GM21381 (cell line): ENCODE data around the gene FUZ.

Experiments
- ATAC-seq: cut with Tn5 transposase; IDR thresholded peaks from one replicate; pipeline ENCODE4 v1.9.1; 2021; ENCODE audit warnings: mild to moderate bottlenecking, moderate library complexity; ENCODE audit not compliant: unreplicated experiment

Gene FUZ

GRCh38 chr19:49851456-49852259, 38.6 kb upstream of the FUZ start:
- ATAC-seq = no peak

- ATAC-seq = peak; percentile 71
Measured at GRCh38 chr19:49850487-49851342, 37.6 kb upstream of the FUZ start, which contains the start of gene PTOV1. Gene PTOV1, plus strand, starts transcription at chr19:49851159.

DNA sequence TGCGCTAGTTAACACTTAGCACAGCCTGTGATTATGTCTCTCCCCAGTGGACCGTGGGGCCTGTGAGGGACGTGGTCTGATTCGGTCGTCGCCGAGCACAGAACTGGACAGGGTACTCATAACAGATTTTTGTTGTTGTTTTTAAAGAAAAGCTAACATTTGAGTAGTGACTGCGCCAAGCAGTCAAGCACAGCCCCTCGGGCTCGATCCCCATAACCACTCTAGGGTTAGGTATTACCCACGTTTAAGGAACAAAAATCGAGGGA, 37.1 kb upstream of the FUZ start:
- ATAC-seq = no peak

DNA sequence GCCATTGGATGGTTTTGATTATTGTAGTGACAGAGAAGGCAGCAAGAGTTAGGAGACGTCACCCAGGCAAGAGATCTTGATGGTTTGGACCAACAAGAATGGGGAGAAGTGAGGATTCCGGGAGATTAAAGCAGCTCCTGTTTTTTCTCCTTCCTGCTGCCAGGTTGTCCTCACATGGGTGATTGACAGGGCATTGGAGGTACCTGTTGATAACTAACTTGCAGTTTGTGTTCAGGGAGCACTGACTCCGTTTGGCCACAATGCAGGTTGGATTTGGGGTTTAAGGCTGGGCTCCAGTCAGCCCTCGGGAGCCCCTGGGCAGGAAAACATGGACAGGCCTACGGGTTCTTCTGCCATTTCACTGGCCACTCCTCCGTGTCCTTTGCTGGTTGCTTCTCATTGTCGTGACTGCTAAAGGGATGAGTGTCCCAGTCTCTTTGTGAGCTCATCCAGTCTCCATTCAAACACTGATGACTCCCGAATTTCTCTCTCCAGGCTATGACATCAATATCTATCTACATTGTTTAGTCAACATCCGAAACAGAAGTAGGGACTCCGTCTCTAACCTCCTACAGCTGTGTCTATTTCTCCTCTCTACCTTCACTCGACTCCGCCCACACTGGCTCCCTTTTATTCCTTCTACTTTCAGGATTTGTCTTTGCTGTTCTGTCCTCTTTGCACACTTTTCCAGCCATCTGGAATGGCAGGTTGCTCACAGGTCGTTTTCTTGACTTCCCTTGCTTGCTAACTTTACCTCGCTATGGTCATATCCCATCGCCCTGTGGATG, 36.5 kb upstream of the FUZ start:
- ATAC-seq = no peak

- no peak for ATAC-seq
Measured at GRCh38 chr19:49848938-49849337, 35.8 kb upstream of the FUZ start.

DNA sequence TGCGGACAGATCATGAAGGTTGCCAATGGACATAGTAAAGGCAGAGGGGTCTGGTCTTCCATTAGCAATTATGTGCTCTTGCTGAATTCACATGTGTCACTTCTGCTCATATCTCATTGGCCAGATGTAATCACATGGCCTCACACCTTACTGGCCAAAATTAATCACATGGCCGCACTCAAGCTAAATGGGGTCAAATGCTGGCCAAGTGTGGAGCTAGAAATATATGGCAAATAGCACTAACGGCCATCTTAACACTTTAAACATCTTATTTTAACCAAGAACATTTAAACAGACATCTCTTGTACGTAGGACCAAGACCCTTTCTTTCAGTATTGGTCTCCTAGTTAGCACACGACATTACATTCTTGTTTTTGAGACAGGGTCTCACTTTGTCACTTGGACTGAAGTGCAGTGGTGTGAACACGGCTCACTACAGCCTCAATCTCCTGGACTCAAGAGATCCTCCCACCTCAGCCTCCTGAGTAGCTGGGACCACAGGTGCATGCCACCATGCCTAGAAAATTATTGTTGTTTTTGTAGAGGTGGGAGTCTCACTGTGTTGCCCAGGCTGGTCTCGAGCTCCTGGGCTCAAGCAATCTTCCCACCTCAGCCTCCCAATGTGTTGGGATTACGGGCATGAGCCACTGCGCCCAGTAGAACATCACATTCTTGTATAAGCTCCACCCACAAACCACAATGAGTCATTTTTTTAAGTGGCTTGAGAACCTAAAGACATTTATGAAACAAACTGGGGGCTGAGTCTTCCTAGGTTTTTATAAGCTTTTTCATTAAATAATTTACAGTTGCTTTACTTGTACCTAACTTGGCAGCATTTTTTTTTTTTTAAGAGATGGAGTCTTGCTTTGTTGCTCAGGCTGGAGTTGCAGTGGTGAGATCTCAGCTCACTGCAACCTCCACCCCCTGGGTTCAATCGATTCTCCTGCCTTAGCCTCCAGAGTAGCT, 34.9 kb upstream of the FUZ start:
- no peak for ATAC-seq

DNA sequence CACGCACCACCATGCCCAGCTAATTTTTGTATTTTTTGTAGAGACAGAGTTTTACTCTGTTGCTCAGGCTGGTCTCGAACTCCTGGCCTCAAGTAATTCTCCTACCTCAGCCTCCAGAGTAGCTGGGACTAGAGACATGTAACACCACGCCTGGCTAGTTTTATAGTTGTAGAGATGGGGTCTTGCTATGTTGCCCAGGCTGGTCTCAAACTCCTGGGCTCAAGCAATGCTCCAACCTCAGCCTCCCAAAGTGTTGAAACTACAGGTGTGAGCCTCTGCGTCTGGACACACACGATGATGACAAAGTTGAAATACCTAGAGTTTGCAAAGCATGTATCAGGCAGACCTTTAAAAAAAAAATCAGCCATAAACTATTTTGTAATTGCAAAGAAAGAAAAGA, 33.3 kb upstream of the FUZ start:
- no peak for ATAC-seq

DNA sequence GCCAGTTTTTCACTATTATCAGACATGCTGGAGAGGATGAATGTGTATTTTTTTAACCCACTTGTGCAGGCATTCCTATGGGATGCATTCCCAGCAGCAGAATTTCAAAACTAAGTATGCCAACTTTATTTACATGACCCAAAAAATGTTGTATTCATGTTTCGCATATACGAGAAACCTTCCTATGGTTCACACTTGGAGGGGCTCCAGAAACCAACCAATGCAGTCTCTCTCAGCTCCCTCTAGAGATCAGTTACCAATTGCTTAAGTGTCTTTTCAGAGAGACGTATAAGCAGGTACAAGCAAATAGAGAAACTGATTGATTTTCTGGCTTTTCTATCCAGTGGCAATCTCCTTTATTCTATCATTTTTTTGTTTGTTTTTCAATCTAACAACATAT, 32.3 kb upstream of the FUZ start:
- ATAC-seq = no peak

DNA sequence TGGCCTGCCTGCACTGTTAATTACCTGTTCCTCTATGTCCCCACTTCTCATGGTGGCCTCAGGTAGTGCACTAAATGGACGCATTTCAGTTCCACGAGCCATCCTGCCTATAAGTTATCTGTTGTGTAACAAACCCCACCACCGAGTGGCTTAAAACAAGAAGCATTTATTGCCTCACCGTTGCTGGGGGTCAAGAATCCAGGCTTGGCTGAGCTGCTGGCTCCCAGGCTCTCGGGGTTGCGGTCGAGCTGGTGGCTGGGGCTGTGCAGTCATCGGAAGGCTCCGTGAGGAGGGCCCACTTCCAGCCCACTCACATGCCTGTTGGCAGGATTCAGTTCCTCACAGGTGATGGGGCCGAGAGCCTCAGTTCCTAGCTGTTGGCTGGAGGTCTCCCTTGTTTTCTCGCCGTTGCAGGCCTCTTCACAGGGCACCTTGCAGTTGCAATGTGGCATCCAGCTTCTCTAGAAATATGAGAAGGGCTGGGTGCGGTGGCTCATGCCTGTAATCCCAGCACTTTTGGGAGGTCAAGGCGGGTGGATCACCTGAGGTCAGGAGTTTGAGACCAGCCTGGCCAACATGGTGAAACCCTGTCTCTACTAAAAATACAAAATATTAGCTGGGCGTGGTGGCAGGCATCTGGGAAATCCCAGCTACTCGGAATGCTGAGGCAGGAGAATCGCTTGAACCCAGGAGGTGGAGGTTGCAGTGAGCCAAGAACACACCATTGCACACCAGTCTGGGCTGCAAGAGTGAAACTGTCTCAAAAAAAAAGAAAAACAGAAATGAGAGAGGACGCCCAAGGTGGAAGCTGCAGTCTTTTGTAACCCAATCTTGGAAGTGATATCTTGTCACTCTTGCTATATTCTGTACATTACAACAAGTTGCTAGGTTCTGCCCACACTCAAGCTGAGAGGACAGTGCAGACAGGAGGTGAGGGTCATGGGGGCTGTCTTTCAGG, 31.3 kb upstream of the FUZ start:
- ATAC-seq = no peak

DNA sequence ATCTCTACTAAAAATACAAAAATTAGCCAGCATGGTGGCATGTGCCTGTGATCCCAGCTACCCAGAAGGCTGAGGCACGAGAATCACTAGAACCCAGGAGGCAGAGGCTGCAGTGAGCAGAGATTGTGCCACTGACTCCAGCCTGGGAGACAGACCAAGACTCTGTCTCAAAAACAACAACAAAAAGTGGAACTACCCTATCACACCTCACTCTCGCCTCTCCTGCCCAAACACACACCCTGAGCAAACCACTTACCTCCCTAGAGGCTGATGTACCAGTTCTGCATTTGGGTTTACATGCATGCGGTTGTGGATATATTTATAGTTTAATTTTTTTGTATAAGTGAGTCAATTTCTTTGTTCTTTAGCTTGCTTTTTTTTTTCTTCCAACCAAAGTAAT, 30.2 kb upstream of the FUZ start:
- no peak for ATAC-seq

DNA sequence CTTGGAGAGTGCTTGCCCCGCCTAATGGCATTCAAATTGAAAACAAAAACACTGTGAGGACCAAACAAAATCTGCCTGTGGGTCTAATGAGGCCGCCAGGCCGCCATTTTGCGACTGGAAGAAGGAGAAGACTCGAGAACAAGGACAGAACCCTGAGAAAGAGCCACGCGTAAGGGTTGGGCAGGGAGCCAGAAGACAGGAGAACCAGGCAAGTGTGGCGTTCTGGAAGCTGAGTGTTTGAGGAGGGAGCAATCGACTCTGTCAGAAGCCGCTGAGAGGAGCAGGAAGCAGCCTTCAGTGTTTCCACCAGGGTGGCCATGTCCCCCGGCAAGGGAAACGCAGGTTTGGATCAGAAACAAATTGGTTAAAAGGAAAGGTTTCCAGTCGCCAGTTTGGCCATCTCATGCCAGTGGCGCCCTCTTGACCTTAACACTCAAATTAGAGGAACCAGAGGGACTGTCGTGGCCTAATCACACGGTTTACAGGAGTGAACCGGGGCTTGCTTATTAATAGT, 27.7 kb upstream of the FUZ start:
- ATAC-seq = no peak

DNA sequence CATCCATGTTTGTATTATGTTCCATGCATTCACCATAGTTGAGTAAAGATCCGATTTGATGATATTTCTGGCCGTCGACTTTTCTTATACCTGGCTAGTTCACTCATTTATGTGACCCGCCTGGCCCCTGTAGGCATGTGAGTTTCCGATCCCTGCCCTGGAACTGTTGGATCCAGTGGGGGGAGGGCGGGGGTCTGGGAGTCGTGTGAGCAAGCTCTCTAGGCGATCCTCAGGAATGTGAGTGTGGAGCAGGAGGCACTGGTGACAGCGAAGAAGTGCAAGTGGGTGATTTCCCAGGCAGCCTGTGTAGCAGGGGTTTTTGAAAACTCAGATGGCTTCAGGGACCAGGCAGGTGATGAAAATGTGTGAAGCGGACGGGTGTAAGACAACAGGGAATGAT, 27.2 kb upstream of the FUZ start:
- ATAC-seq = no peak

DNA sequence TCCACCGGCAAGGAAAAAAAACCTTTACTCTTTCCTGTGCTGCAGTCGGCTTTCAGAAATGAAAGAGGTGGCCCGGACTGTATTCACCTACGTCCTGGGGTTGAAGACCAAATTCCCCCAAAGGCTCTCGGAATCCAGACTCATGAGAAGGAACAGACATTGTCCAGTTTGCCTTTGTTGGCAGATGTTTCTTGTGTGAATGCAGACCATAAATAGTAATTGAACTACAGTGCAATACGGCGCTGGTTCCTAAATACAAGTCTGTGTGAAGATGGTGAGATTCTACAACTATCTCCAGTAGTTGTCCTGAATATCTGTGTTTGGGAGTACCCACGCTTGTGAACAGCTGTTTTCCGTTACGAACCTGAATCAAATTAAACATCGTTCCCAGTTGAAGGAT, 26.6 kb upstream of the FUZ start:
- ATAC-seq = no peak

GRCh38 chr19:49838885-49839588, 25.9 kb upstream of the FUZ start:
- no peak for ATAC-seq

DNA sequence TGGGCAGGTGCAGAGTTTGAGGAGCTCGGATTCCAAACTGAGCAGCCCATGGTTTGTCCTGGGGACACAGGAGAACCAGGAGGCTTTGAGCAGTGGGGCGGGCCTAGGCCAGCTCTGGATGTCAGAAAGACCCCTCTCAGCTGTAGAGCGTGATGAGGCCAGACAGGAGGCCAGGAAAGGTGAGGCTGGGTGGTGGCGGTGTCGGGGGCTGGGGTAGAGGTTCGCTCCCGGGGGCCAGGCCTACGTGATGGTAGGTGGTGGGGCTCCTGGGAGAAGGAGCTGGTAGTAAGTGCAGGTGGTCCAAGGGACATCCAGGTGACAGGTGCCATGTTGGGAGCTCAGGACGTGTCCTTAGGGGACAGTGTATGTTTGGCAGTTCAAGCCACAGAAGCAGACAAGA, 24.3 kb upstream of the FUZ start:
- no peak for ATAC-seq

DNA sequence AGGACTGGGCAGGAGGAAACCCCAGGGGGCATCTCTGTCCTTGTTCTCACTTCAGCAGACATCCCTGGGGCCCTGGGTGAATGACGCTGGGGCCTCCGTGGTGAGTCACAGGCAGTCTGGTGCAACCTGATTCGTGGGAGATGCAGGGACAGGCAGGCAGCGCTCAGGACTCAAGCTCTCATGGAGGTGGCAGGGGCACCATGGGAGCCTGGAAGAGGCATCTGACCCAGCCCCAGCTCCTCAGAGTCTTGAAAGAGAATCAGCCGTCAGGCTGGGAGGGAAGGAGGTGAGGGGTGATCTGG, 23.9 kb upstream of the FUZ start:
- no peak for ATAC-seq

DNA sequence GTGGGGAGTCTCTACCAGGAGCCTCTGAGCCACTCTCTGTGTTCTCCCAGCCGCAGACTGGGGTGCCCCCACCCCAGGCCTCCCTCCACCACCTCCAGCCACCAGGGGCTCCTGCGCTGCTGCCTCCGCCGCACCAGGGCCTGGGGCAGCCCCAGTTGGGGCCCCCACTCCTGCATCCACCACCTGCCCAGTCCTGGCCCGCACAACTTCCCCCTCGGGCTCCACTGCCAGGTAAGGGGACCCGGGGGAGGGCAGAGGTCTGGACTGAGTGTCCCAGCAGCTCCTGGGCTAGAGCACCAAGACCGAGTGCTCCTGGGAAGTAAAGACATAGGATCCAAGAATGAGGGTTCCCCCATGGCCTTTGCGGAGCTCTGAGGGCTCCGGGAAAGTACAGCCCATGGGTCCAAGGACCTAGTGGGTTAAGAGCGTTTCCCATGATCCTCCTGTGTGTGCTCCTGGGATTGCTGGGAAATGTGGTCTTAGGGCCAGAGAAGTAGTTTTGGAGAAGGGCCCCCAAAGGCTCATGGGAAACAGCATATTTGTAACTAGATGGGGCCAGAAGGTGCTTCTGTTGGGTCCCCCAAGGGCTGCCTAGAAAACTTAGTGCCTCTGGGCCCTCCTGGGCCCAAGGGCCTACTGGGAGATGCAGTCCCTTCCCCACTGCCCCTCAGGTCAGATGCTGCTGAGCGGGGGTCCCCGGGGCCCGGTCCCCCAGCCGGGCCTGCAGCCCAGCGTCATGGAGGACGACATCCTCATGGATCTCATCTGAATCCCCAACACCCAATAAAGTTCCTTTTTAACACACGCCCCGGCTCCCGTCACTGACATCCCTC, 23.3 kb upstream of the FUZ start:
- ATAC-seq = no peak

GRCh38 chr19:49835562-49835961, 22.5 kb upstream of the FUZ start:
- ATAC-seq = no peak
